ENCODE measurements around the gene TRAPPC3.

TRAPPC3 gene

DNA sequence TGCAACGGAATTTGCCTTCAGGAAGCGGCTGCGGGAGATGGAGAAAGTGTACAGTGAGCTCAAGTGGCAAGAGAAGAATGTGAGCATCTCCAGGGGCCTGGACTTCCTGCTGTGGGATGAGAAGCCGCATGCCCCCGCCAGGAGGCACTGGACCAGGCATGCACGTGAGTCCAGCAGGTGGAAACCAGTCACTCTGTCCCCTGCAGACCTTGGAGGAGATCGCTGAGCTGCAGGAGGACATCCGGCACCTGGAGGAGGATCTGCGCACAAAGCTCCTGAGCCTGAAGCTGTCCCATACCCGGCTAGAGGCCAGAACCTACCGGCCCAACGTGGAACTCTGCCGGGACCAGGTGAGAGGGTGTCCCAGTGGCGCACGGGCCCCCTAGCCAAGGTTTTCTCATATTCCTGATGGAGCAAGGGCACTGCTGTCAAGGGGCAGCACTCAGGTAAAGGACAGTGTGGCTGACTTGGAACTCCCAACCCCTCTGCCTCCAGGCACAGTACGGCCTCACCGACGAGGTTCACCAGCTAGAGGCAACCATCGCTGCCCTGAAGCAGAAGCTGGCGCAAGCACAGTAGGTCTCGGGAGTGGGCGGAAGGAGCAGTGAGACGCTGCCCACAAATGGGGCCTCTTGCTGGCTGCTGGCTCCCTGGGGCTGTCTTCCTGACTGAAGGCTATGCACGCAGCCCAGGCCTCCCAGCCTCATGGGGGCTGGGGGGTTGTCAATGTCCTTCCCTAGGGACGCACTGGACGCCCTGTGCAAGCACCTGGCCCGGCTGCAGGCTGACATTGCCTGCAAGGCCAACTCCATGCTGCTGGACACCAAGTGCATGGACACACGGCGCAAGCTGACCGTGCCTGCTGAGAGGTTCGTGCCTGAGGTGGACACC is 61.8 kb downstream of the TRAPPC3 start:
- H3K27ac ChIP-seq (ENCODE audit: low read length): peak overlapping the region; percentile 78; the same call in 1 of the 2 replicates
- H3K9me3 ChIP-seq (ENCODE audit: insufficient read depth, low read length, severe bottlenecking): no peaks in the 10 kb centered on the region
- peak overlapping the region; percentile 96; the same call in 1 of the 2 replicates for H3K4me2 ChIP-seq (ENCODE audit: insufficient read depth, low read length)
- peaks cover 37% of the 10 kb centered on the region for H3K79me2 ChIP-seq (ENCODE audit: insufficient read depth, low read length)
- H2AFZ ChIP-seq (ENCODE audit: low read depth, low read length): peak overlapping the region; percentile 96
- peak overlapping the region; percentile 83 for H3K9ac ChIP-seq (ENCODE audit: low read depth, low read length)
- H3K4me1 ChIP-seq (ENCODE audit: insufficient read depth, low read length): peaks cover 44% of the 10 kb centered on the region
- TF ChIP-seq, protein P1, sequence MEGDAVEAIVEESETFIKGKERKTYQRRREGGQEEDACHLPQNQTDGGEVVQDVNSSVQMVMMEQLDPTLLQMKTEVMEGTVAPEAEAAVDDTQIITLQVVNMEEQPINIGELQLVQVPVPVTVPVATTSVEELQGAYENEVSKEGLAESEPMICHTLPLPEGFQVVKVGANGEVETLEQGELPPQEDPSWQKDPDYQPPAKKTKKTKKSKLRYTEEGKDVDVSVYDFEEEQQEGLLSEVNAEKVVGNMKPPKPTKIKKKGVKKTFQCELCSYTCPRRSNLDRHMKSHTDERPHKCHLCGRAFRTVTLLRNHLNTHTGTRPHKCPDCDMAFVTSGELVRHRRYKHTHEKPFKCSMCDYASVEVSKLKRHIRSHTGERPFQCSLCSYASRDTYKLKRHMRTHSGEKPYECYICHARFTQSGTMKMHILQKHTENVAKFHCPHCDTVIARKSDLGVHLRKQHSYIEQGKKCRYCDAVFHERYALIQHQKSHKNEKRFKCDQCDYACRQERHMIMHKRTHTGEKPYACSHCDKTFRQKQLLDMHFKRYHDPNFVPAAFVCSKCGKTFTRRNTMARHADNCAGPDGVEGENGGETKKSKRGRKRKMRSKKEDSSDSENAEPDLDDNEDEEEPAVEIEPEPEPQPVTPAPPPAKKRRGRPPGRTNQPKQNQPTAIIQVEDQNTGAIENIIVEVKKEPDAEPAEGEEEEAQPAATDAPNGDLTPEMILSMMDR (IDR thresholded peaks at IDR 0.05; ENCODE audit: borderline replicate concordance, extremely low read depth, low read length, poor library complexity, severe bottlenecking): no peak
- TF ChIP-seq EZH2 (IDR thresholded peaks at IDR 0.05; ENCODE audit: borderline replicate concordance, low read depth, low read length, severe bottlenecking): no peak
- H3K4me3 ChIP-seq (ENCODE audit: low read depth in 1 of 2, low read length in 2 of 2): peak overlapping the region in 1 of 2 experiments; percentile 85; a peak in 1 of 4 replicates
- H4K20me1 ChIP-seq (ENCODE audit: insufficient read depth, low read length): peaks cover 14% of the 10 kb centered on the region; the same call in 1 of the 2 replicates
- ATAC-seq (ENCODE audit: insufficient read depth, low read depth): no peak
- no peak for DNase-seq
- peaks cover 20% of the 10 kb centered on the region for H3K36me3 ChIP-seq (ENCODE audit: insufficient read depth, low read length)
- peaks cover 11% of the 10 kb centered on the region for H3K27me3 ChIP-seq (ENCODE audit: insufficient read depth, low read length, poor library complexity)
